Fibroblast of lung (primary cell): Measurements from ENCODE around the gene FOXB2.

ENCODE experiments used
- CTCF ChIP-seq, 2 donors: IDR thresholded peaks in 1 of 2; conservative IDR thresholded peaks in 1 of 2; 1 replicate in 1 of 2; 2 replicates in 1 of 2; pipeline ENCODE4 v1.5.1; 2011 to 2012; ENCODE audit warnings: low read length in 2 of 2, control low read depth in 1 of 2, inconsistent platforms in 1 of 2, low read depth in 1 of 2, mild to moderate bottlenecking in 1 of 2
- EZH2 ChIP-seq: IDR thresholded peaks from 2 replicates; pipeline ENCODE4 v1.5.1; 2012; ENCODE audit warnings: low read length, control low read depth, mild to moderate bottlenecking; ENCODE audit errors: missing control alignments

GRCh38 chr9:77010527-77010926 is 8.9 kb upstream of the FOXB2 start:
- TF ChIP-seq EZH2 (no peak), CTCF (conservative IDR thresholded peaks at IDR 0.05 in 1 of 2, IDR thresholded peaks at IDR 0.05 in 1 of 2; ENCODE audit: low read depth in 1 of 2, low read length in 2 of 2) (no peak)
